Ishikawa (cell line): Measurements from ENCODE around the gene LRFN4.

Experiments used
- CEBPB ChIP-seq: IDR thresholded peaks from 2 replicates; pipeline ENCODE4 v1.6.1; 2012
- CREB1 ChIP-seq: IDR thresholded peaks from 2 replicates; pipeline ENCODE4 v1.6.1; 2012; ENCODE audit warnings: low read depth
- EGR1 ChIP-seq: IDR thresholded peaks from 2 replicates; pipeline ENCODE4 v1.6.1; 2012
- EP300 ChIP-seq: IDR thresholded peaks from 2 replicates; pipeline ENCODE4 v1.6.1; 2012; ENCODE audit warnings: borderline replicate concordance
- FOXM1 ChIP-seq: IDR thresholded peaks from 2 replicates; pipeline ENCODE4 v1.6.1; 2012; ENCODE audit warnings: low read depth, borderline replicate concordance
- NFIC ChIP-seq: IDR thresholded peaks from 2 replicates; pipeline ENCODE4 v1.6.1; 2012
- RAD21 ChIP-seq: IDR thresholded peaks from 2 replicates; pipeline ENCODE4 v1.6.1; 2012; ENCODE audit warnings: low read depth
- REST ChIP-seq: IDR thresholded peaks from 2 replicates; pipeline ENCODE4 v1.6.1; 2012; ENCODE audit warnings: low read depth, mild to moderate bottlenecking
- TAF1 ChIP-seq: IDR thresholded peaks from 2 replicates; pipeline ENCODE4 v1.6.1; 2012; ENCODE audit warnings: low read depth, mild to moderate bottlenecking
- TCF12 ChIP-seq: IDR thresholded peaks from 2 replicates; pipeline ENCODE4 v1.6.1; 2012; ENCODE audit warnings: low read depth
- TEAD4 ChIP-seq: IDR thresholded peaks from 2 replicates; pipeline ENCODE4 v1.6.1; 2012
- USF1 ChIP-seq: IDR thresholded peaks from 2 replicates; pipeline ENCODE4 v1.6.1; 2012
- YY1 ChIP-seq: IDR thresholded peaks from 2 replicates; pipeline ENCODE4 v1.6.1; 2012; ENCODE audit warnings: low read depth
- ZBTB7A ChIP-seq: IDR thresholded peaks from 2 replicates; pipeline ENCODE4 v1.6.1; 2012; ENCODE audit warnings: low read depth
- TF ChIP-seq, protein P1 (sequence below): IDR thresholded peaks from 2 replicates; pipeline ENCODE4 v1.6.1; 2012

Gene LRFN4

GRCh38 chr11:66907751-66908630, 51.1 kb downstream of the LRFN4 start:
- TF ChIP-seq RAD21 (no peak), YY1 (no peak), TEAD4 (no peak), CEBPB (no peak)

GRCh38 chr11:66909181-66909580, 52.3 kb downstream of the LRFN4 start:
- TF ChIP-seq CREB1, result no peak
- no peak for TF ChIP-seq NFIC

GRCh38 chr11:66910016-66910415, 53.2 kb downstream of the LRFN4 start:
- TF ChIP-seq REST (no peak), ZBTB7A (no peak), YY1 (no peak), CREB1 (no peak), EP300 (no peak), TCF12 (no peak), USF1 (no peak), FOXM1 (no peak), EGR1 (no peak), RAD21 (no peak), TEAD4 (no peak), CEBPB (no peak), TAF1 (no peak)
- TF ChIP-seq, protein P1, sequence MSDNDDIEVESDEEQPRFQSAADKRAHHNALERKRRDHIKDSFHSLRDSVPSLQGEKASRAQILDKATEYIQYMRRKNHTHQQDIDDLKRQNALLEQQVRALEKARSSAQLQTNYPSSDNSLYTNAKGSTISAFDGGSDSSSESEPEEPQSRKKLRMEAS, result no peak
